H9 (cell line): ENCODE measurements around the gene SHISA7. TPM values are rescaled to one million over a fixed set of nuclear protein-coding genes. Genes with fewer than 3 reads are reported as not detected.

Experiments used
- DNase-seq: peaks from one replicate; pipeline ENCODE4 v3.0.0-alpha.2; 2017
- H2AFZ ChIP-seq: one replicate; pipeline ENCODE4 v1.6.1; 2013; ENCODE audit warnings: mild to moderate bottlenecking, low read length, control low read depth, moderate library complexity
- H2AK5ac ChIP-seq: 2 replicates; pipeline ENCODE4 v1.6.1; 2013; ENCODE audit warnings: low read length, control low read depth, mixed read lengths; ENCODE audit not compliant: insufficient read length
- H2BK120ac ChIP-seq: one replicate; pipeline ENCODE4 v1.6.1; 2013; ENCODE audit warnings: low read depth, mild to moderate bottlenecking, low read length, control low read depth, inconsistent platforms; ENCODE audit not compliant: poor library complexity, severe bottlenecking
- H2BK12ac ChIP-seq: 2 replicates; pipeline ENCODE4 v1.6.1; 2013; ENCODE audit warnings: low read length, control low read depth, mixed read lengths, low read depth; ENCODE audit not compliant: insufficient read length
- H2BK15ac ChIP-seq: 2 replicates; pipeline ENCODE4 v1.6.1; 2013; ENCODE audit warnings: low read depth, low read length, control low read depth
- H2BK20ac ChIP-seq: one replicate; pipeline ENCODE4 v1.6.1; 2013; ENCODE audit warnings: low read depth, mild to moderate bottlenecking, low read length, control low read depth, inconsistent platforms; ENCODE audit not compliant: poor library complexity, severe bottlenecking
- H2BK5ac ChIP-seq: 2 replicates; pipeline ENCODE4 v1.6.1; 2013; ENCODE audit warnings: low read length, control low read depth, mixed read lengths; ENCODE audit not compliant: insufficient read length
- H3K14ac ChIP-seq: 2 replicates; pipeline ENCODE4 v1.6.1; 2013; ENCODE audit warnings: low read length, control low read depth; ENCODE audit not compliant: insufficient read depth
- H3K18ac ChIP-seq: 2 replicates; pipeline ENCODE4 v1.6.1; 2013; ENCODE audit warnings: low read depth, mild to moderate bottlenecking, mixed read lengths, low read length, control low read depth; ENCODE audit not compliant: insufficient read length
- H3K23ac ChIP-seq: 2 replicates; pipeline ENCODE4 v1.6.1; 2013; ENCODE audit warnings: low read length, control low read depth, mixed read lengths, low read depth; ENCODE audit not compliant: insufficient read length
- H3K23me2 ChIP-seq: 2 replicates; pipeline ENCODE4 v1.6.1; 2013; ENCODE audit warnings: low read depth, mild to moderate bottlenecking, mixed read lengths, low read length, control low read depth; ENCODE audit not compliant: insufficient read length, poor library complexity, severe bottlenecking
- H3K27ac ChIP-seq: 2 replicates; pipeline ENCODE4 v1.5.1; 2013; ENCODE audit warnings: low read length, control low read depth, mixed read lengths, low read depth; ENCODE audit not compliant: insufficient read length
- H3K27me3 ChIP-seq: 2 replicates; pipeline ENCODE4 v1.6.1; 2013; ENCODE audit warnings: low read length, control low read depth, inconsistent platforms; ENCODE audit not compliant: insufficient read depth
- H3K4ac ChIP-seq: 2 replicates; pipeline ENCODE4 v1.6.1; 2013; ENCODE audit warnings: low read depth, mild to moderate bottlenecking, control low read depth, inconsistent platforms, low read length, moderate library complexity
- H3K4me1 ChIP-seq: 2 replicates; pipeline ENCODE4 v1.6.1; 2013; ENCODE audit warnings: low read length, control low read depth, inconsistent platforms; ENCODE audit not compliant: insufficient read depth
- H3K4me2 ChIP-seq: 2 replicates; pipeline ENCODE4 v1.6.1; 2013; ENCODE audit warnings: low read length, control low read depth, mixed read lengths; ENCODE audit not compliant: insufficient read length, insufficient read depth
- H3K56ac ChIP-seq: 2 replicates; pipeline ENCODE4 v1.6.1; 2013; ENCODE audit warnings: low read depth, mild to moderate bottlenecking, mixed read lengths, low read length, control low read depth; ENCODE audit not compliant: insufficient read length
- H3K79me1 ChIP-seq: 2 replicates; pipeline ENCODE4 v1.6.1; 2013; ENCODE audit warnings: low read depth, mild to moderate bottlenecking, moderate library complexity, low read length, control low read depth, inconsistent platforms; ENCODE audit not compliant: insufficient read depth, poor library complexity, severe bottlenecking
- H3K79me2 ChIP-seq: 2 replicates; pipeline ENCODE4 v1.6.1; 2013; ENCODE audit warnings: low read length, control low read depth, inconsistent platforms; ENCODE audit not compliant: insufficient read depth
- H3K9ac ChIP-seq: 2 replicates; pipeline ENCODE4 v1.6.1; 2013; ENCODE audit warnings: low read length, control low read depth, mixed read lengths; ENCODE audit not compliant: insufficient read length; ENCODE audit errors: extremely low read depth
- H3K9me3 ChIP-seq: one replicate; pipeline ENCODE4 v1.6.1; 2013; ENCODE audit warnings: low read depth, low read length, inconsistent platforms; ENCODE audit not compliant: control insufficient read depth
- H3T11ph ChIP-seq: one replicate; pipeline ENCODE4 v1.6.1; 2013; ENCODE audit warnings: mild to moderate bottlenecking, low read length, control low read depth, inconsistent platforms
- H4K20me1 ChIP-seq: one replicate; pipeline ENCODE4 v1.6.1; 2013; ENCODE audit not compliant: control insufficient read depth, insufficient read length, insufficient read depth
- H4K5ac ChIP-seq: 2 replicates; pipeline ENCODE4 v1.6.1; 2013; ENCODE audit warnings: low read depth, mild to moderate bottlenecking, mixed read lengths, low read length, control low read depth; ENCODE audit not compliant: insufficient read length
- H4K8ac ChIP-seq: replicated peaks from 2 replicates; pipeline ENCODE4 v1.6.1; 2013; ENCODE audit warnings: low read length, control low read depth, mixed read lengths, low read depth; ENCODE audit not compliant: insufficient read length
- H4K91ac ChIP-seq: 2 replicates; pipeline ENCODE4 v1.6.1; 2013; ENCODE audit warnings: low read depth, mild to moderate bottlenecking, moderate library complexity, mixed read lengths, low read length, control low read depth; ENCODE audit not compliant: insufficient read length
- H3K27ac Mint-ChIP-seq, 3 experiments: 2 replicates in 2 of 3; 3 replicates in 1 of 3; pipeline ENCODE4 v1.8.0; 2020 to 2021; ENCODE audit warnings: mixed read lengths in 3 of 3, mild to moderate bottlenecking in 1 of 3, moderate library complexity in 1 of 3
- H3K27me3 Mint-ChIP-seq: 2 replicates; pipeline ENCODE4 v1.8.0; 2021; ENCODE audit warnings: low read depth, mild to moderate bottlenecking, moderate library complexity, mixed read lengths
- H3K36me3 Mint-ChIP-seq, 3 experiments: 2 replicates in 2 of 3; 3 replicates in 1 of 3; pipeline ENCODE4 v1.8.0; 2020 to 2021; ENCODE audit warnings: low read depth in 3 of 3, mixed read lengths in 3 of 3; ENCODE audit not compliant: insufficient read depth in 1 of 3
- H3K4me1 Mint-ChIP-seq, 2 experiments: 2 replicates each; pipeline ENCODE4 v1.8.0; 2020; ENCODE audit warnings: mixed read lengths in 2 of 2
- H3K4me3 Mint-ChIP-seq, 2 experiments: 2 replicates in 1 of 2; 3 replicates in 1 of 2; pipeline ENCODE4 v1.8.0; 2020 to 2021; ENCODE audit warnings: mild to moderate bottlenecking in 2 of 2, mixed read lengths in 2 of 2, moderate library complexity in 1 of 2
- H3K9me3 Mint-ChIP-seq, 2 experiments: 2 replicates in 1 of 2; 3 replicates in 1 of 2; pipeline ENCODE4 v1.8.0; 2020; ENCODE audit warnings: mild to moderate bottlenecking in 2 of 2, mixed read lengths in 2 of 2, moderate library complexity in 1 of 2
- WGBS: extraction: QIAGEN DNeasy Blood & Tissue Kit; methylation state at CpG from one replicate; pipeline ENCODE4 v1.1.7; 2013; ENCODE audit warnings: missing lambda C conversion rate, low lambda C conversion rate, mixed read lengths; ENCODE audit not compliant: insufficient read length; ENCODE audit errors: extremely low coverage; 5-methylcytosine and 5-hydroxymethylcytosine counted together
- total RNA-seq: library from RNA; stranded (reverse); gene quantifications from 2 replicates; pipeline ENCODE4 v1.2.1, GENCODE V29; 2021
- TF ChIP-seq, protein P1 (sequence below): fragments of 200-600 bp; sonication (generic); conservative IDR thresholded peaks from 3 replicates; pipeline ENCODE4 v1.8.0; 2021; ENCODE audit warnings: antibody characterized with exemption, mild to moderate bottlenecking

The SHISA7 gene
- total RNA-seq, 1 experiment from 2014 or later: 0.31 TPM

DNA sequence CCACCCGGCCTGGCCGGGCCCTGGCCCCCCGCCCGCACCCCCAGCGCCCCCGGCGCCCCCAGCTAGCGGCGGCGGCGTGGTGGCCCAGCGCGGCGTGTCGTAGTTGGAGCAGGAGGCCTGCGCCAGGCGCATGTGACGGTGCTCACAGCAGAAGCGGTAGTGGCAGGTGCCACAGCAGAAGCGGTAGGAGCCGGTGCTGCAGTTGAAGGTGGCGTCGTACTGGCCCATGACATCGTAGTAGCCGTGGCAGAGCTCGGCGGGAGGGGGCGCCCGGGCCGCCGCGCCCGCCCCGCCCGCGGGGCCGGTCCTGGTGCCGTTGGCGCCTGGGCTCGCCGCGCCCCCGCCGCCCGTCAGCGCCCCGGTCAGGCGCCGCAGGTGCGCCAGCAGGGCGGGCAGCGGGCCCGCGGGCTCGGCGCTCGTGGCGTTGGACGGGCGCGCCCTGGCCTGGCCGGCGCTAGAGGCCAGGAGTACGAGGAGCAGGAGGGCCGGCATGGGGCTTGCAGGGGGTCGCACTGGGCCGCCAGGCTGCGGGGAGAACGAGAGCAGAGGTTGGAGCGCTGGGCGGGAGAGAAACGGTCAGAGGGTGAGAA is 633 bp downstream of the SHISA7 start:
- Histone ChIP-seq H3K9me3 (no peaks in the 10 kb centered on the region), H2BK5ac (no peak overlapping the region), H2BK20ac (no peak overlapping the region), H3K79me2 (no peaks in the 10 kb centered on the region), H3K79me1 (no peaks in the 10 kb centered on the region), H2BK15ac (no peak overlapping the region), H3K23me2 (peaks cover 21% of the 10 kb centered on the region), H3K4ac (no peak overlapping the region), H4K91ac (no peak overlapping the region), H3K23ac (no peak overlapping the region), H4K20me1 (no peaks in the 10 kb centered on the region), H3T11ph (no peak overlapping the region), H3K4me2 (peak overlapping the region; percentile 69), H3K27me3 (peaks cover 40% of the 10 kb centered on the region), H2AFZ (no peak overlapping the region), H3K14ac (no peak overlapping the region), H3K56ac (no peak overlapping the region), H3K9ac (no peak overlapping the region), H3K27ac (no peak overlapping the region), H2BK12ac (no peak overlapping the region), H3K18ac (no peak overlapping the region), H2BK120ac (no peak overlapping the region), H4K5ac (no peak overlapping the region), H4K8ac (no peak overlapping the region), H3K4me1 (0 out of 2 replicates have a peak, but pooled peaks cover 2% of the 10 kb centered on the region), H2AK5ac (no peak overlapping the region)
- Mint-ChIP-seq H3K27ac (no peak overlapping the region), H3K27me3 (peaks cover 48% of the 10 kb centered on the region), H3K4me1 (peaks cover 13 to 30% of the 10 kb centered on the region in 2 experiments), H3K4me3 (peak overlapping the region; percentile 49 to 89), H3K9me3 (peaks cover 0 to 5% of the 10 kb centered on the region in 2 experiments; a peak in 3 of 5 replicates), H3K36me3 (no peaks in the 10 kb centered on the region; a peak in 1 of 7 replicates)
- TF ChIP-seq, protein P1, sequence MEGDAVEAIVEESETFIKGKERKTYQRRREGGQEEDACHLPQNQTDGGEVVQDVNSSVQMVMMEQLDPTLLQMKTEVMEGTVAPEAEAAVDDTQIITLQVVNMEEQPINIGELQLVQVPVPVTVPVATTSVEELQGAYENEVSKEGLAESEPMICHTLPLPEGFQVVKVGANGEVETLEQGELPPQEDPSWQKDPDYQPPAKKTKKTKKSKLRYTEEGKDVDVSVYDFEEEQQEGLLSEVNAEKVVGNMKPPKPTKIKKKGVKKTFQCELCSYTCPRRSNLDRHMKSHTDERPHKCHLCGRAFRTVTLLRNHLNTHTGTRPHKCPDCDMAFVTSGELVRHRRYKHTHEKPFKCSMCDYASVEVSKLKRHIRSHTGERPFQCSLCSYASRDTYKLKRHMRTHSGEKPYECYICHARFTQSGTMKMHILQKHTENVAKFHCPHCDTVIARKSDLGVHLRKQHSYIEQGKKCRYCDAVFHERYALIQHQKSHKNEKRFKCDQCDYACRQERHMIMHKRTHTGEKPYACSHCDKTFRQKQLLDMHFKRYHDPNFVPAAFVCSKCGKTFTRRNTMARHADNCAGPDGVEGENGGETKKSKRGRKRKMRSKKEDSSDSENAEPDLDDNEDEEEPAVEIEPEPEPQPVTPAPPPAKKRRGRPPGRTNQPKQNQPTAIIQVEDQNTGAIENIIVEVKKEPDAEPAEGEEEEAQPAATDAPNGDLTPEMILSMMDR: no peak
- DNase-seq: peak; percentile 67
- no CpG with 5 or more reads among the region's 72 CpGs for WGBS
